ENCODE measurements around the gene RNH1. TPM values are rescaled to one million over a fixed set of nuclear protein-coding genes. Genes with fewer than 3 reads are reported as not detected.

RNH1 gene
- total RNA-seq, 2 donors from 2014 or later = 185 to 248 TPM

DNA sequence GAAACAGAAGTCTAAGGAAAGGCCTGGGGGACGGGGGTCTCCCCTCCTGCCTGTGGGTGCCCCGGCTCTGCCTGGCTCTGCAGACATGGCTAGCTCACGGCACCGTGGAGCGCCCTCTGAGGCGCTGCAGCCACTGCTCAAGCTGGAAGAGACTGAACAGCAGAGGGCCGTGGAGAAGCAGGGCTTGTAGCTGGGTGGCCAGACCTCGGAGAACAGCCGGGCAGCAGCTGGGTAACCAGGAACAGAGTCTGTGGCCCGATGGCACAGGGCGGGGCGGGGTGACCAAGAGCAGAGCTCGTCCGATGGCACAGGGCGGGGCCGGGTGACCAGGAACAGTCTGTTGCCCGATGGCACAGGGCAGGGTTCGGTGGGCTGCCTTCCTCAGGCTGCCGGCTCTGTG lies 18.1 kb downstream of the RNH1 start:
- Histone ChIP-seq H3K9me3 (no peaks in the 10 kb centered on the region), H3K4me1 (no peaks in the 10 kb centered on the region), H3K4me3 (no peak overlapping the region), H3K36me3 (peaks cover 26% of the 10 kb centered on the region), H3K27ac (no peak overlapping the region), H3K27me3 (no peaks in the 10 kb centered on the region)
- DNase-seq (ENCODE audit: low spot score) = no peak
- TF ChIP-seq, protein P1, sequence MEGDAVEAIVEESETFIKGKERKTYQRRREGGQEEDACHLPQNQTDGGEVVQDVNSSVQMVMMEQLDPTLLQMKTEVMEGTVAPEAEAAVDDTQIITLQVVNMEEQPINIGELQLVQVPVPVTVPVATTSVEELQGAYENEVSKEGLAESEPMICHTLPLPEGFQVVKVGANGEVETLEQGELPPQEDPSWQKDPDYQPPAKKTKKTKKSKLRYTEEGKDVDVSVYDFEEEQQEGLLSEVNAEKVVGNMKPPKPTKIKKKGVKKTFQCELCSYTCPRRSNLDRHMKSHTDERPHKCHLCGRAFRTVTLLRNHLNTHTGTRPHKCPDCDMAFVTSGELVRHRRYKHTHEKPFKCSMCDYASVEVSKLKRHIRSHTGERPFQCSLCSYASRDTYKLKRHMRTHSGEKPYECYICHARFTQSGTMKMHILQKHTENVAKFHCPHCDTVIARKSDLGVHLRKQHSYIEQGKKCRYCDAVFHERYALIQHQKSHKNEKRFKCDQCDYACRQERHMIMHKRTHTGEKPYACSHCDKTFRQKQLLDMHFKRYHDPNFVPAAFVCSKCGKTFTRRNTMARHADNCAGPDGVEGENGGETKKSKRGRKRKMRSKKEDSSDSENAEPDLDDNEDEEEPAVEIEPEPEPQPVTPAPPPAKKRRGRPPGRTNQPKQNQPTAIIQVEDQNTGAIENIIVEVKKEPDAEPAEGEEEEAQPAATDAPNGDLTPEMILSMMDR (IDR thresholded peaks at IDR 0.05) = no peak

DNA sequence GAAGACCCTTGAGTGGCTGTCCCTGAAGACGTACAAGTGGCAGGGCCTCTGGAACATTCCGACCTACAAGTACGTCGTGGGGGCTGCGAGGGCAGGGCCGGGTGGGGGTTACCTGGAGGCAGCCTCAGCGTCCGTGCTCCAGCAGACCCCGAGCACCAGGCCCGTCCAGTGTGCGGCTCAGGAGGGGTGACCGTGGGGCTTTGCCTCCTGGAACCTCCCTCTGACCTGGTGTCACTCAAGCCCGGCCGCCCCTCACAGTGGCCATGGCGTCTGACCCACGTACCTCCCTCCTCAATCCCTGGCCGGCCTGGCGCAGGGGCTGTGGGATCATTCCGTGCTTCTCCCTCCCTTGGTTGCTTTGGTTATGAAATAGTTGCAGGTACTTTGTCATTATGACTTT lies 18.5 kb downstream of the RNH1 start:
- peaks cover 22% of the 10 kb centered on the region for H3K36me3 ChIP-seq
- H3K4me1 ChIP-seq = no peaks in the 10 kb centered on the region
- no peak overlapping the region for H3K27ac ChIP-seq
- TF ChIP-seq, protein P1 (IDR thresholded peaks at IDR 0.05) = no peak
- DNase-seq (ENCODE audit: low spot score) = no peak
- no peaks in the 10 kb centered on the region for H3K9me3 ChIP-seq
- H3K4me3 ChIP-seq = no peak overlapping the region
- no peaks in the 10 kb centered on the region for H3K27me3 ChIP-seq

DNA sequence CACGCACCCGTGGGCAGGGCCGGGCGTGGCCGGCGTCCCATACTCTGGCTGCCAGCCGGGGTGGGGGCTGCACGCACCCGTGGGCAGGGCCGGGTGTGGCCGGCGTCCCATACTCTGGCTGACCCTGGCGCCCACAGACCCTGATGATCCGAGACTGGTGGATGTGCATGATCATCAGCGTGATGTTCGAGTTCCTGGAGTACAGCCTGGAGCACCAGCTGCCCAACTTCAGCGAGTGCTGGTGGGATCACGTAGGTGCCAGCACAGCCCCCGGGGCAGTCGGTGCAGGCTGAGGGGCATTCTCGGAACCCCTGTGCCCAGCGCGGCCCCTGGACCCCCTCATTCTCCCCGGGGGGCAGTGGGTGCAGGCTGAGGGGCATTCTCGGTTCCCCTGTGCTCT lies 19.0 kb downstream of the RNH1 start:
- DNase-seq (ENCODE audit: low spot score) = no peak
- H3K9me3 ChIP-seq = no peaks in the 10 kb centered on the region
- H3K27me3 ChIP-seq = no peaks in the 10 kb centered on the region
- H3K4me3 ChIP-seq = no peak overlapping the region
- H3K27ac ChIP-seq = no peak overlapping the region
- TF ChIP-seq, protein P1 (IDR thresholded peaks at IDR 0.05) = no peak
- H3K4me1 ChIP-seq = no peaks in the 10 kb centered on the region
- peaks cover 21% of the 10 kb centered on the region for H3K36me3 ChIP-seq

DNA sequence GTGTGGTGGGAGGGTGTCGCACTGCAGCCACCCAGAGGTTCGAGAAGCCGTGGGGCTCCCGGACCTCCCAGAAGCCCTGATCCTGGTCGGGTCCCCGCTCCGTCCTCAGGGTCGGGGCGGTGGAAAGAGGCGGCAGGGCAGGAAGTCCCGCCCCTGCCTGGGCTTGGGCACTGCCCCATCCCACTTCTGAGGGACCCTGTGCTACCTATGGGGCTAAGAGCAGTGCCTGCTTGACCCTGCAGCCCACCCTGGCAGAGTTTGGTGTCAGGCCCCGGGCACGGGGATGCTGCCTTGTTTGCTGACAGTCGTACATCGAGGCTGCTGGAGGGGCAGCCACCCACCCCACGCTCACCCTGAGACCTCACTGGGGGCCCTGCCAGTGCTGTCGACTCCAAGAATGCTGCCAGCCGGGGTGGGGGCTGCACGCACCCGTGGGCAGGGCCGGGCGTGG lies 19.4 kb downstream of the RNH1 start:
- TF ChIP-seq, protein P1 (IDR thresholded peaks at IDR 0.05) = no peak
- no peak overlapping the region for H3K27ac ChIP-seq
- H3K4me3 ChIP-seq = no peak overlapping the region
- H3K36me3 ChIP-seq = peaks cover 21% of the 10 kb centered on the region
- no peaks in the 10 kb centered on the region for H3K27me3 ChIP-seq
- DNase-seq (ENCODE audit: low spot score) = no peak
- no peaks in the 10 kb centered on the region for H3K9me3 ChIP-seq
- no peaks in the 10 kb centered on the region for H3K4me1 ChIP-seq

DNA sequence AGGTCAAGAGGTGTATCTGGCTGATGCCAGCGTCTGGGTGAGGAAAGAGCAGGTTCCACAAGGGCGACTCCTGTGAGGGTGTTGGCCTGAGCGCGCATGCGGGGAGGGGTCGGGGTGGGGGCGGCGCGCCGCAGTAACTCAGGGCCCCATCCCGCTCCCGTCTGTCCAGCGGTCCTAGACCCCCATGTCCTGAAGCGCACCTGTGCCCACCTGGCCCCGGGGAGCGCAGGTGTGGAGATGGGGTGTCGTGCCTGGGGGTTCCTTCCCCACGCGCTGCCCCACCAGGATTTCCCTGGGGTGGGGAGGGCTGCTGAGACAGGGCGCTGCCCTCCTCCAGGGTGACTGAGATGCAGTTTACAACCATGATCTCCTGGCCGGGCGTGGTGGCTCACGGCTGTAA lies 20.9 kb downstream of the RNH1 start:
- Histone ChIP-seq H3K27me3 (no peaks in the 10 kb centered on the region), H3K4me3 (no peak overlapping the region), H3K9me3 (no peaks in the 10 kb centered on the region), H3K27ac (no peak overlapping the region), H3K36me3 (peaks cover 19% of the 10 kb centered on the region), H3K4me1 (no peaks in the 10 kb centered on the region)
- DNase-seq (ENCODE audit: low spot score) = no peak
- TF ChIP-seq, protein P1 (IDR thresholded peaks at IDR 0.05) = no peak

DNA sequence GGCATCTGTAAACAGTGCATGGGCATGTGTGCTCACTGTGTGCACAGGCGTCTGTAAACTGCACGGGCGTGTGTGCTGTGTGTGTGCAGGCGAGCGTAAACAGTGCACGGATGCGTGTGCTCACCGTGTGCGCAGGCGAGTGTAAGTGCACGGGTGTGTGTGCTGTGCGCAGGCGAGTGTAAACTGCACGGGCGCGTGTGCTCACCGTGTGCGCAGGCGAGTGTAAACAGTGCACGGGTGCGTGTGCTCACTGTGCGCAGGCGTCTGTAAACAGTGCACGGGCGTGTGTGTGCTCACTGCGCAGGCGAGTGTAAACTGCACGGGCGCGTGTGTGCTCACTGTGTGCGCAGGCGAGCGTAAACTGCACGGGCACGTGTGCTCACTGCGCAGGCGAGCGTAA lies 22.4 kb downstream of the RNH1 start:
- Histone ChIP-seq H3K27me3 (no peaks in the 10 kb centered on the region), H3K4me3 (no peak overlapping the region), H3K36me3 (peaks cover 4% of the 10 kb centered on the region), H3K27ac (no peak overlapping the region), H3K4me1 (no peaks in the 10 kb centered on the region), H3K9me3 (no peaks in the 10 kb centered on the region)
- DNase-seq (ENCODE audit: low spot score) = no peak
- TF ChIP-seq, protein P1 (IDR thresholded peaks at IDR 0.05) = no peak

All from right atrium auricular region (tissue), 2 donors.